OCI-M2 (cell line): ENCODE results near the gene MAT2A.
"Not testable (repeated sequence)": the region's sequence is repeated elsewhere in the genome, so short reads cannot be mapped to it uniquely, and the experiment has no call there.

Source experiments
- DNase-seq: peaks from one replicate; lab custom pipeline; 2025; ENCODE audit not compliant: unreplicated experiment; lab: John Stamatoyannopoulos, UW

The MAT2A gene

DNA sequence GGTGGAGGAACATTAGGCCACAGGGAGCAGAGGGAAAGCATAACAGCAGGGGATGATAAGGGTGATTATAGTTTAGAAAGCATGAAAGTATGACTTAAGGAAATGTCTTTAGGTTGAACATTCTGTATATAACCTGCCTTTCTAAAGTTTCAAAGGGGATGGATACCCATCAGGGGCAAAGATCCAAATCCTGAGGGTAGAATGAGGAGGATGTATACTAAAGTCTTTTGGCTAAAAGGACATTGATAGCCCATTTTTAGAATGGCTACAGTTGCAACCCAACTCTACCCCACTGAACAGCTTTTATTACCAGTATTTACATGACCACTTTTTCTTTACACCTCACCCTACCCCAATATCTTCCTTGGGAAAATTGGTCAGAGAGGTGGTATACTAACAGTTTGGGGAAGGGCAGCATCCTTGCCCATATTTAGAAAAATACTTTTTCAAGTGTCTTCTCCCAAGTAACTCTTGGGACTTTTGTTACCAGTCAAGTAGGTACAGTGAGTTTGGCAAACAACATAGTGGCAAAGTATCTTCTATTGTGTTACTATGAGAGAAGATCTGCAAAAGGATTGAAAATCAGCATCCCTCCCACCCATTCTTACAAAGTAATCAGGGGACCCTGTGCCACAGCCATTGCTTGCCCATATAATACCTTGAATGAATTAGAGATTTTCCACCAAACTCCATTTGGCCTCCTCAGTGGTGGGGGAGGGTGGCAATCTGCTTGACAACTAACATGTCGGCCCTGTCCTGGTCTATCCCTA, 8.3 kb downstream of the MAT2A start:
- no peak for DNase-seq

DNA sequence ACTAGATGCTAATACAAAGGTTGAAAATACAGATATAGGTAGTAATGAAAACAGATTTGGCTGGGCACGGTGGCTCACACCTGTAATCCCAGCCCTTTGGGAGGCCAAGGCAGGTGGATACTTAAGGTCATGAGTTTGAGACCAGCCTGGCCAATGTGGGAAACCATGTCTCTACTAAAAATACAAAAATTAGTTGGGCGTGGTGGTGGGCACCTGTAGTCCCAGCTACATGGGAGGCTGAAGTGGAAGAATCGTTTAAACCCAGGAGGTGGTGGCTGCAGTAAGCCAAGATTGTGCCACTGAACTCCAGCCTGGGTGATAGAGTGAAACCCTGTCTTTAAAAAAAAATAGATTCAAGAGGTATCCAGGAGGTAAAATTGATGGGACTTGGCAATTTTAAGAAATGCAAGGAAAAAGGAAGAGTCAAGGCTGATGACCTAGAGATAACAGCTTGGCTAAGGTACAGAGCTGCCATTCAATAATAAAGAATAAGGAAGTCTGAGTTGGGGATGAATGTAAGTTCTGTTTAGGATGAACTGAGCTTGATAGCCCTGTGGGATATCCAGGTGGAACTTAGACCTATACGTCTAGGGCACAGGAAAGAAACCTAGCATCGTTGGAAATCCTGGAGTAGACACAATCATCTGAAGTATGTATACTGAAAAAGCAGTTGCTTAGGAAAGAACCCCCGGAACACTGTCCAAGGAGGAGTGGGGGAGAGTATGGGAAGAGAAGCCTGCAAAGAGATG, 9.1 kb downstream of the MAT2A start:
- no peak for DNase-seq

DNA sequence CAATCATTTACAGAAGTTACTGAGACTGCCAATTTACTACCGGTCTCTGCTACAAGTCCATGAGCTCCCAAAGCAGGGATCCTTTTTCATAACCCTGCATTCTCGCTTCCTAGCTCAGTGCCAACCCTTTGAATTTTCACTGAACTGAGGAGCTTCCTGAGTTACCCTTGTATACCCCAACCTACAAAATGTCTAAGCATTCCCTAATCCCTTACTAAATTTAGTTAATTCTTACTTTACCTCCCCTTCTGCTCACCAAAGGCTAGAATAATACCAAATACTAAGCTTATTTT, 9.6 kb downstream of the MAT2A start:
- DNase-seq, result no peak

DNA sequence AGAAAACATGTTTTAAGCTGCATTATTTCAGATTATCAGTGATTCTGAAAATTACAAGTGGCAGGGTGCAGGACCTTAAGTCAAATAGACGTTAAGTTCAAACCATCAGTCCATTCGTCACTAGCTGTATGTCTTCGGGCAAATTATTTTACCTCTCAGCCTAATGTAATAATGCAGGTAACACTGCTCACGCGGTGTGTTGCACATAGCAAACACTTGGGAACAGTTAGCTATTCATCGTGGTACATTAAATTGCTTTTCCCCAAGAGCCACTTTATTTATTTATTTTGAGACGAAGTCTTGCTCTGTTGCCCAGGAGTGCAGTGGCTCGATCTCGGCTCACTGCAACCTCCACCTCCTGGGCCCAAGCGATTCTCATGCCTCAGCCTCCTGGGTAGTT, 10.1 kb downstream of the MAT2A start:
- no peak for DNase-seq

DNA sequence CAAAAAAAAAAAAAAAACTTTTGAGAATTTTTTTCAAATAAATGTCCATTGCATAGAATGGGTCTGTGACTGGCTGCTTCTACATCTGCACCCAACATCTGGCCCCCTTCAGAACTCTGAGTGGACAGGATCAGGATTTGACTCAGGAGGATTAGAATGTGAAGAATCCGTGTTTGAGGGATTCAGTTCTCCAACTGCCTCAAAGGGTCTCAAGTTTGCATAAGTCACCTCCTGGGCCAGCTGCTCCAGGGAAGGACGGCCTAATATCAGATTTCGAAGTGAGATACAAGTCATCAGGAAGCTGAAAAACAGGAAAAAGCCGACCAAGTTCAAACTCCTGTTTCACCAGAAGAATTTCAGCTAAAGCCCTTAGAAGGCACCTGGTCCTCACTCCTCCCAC, 10.9 kb downstream of the MAT2A start:
- DNase-seq, result no peak

DNA sequence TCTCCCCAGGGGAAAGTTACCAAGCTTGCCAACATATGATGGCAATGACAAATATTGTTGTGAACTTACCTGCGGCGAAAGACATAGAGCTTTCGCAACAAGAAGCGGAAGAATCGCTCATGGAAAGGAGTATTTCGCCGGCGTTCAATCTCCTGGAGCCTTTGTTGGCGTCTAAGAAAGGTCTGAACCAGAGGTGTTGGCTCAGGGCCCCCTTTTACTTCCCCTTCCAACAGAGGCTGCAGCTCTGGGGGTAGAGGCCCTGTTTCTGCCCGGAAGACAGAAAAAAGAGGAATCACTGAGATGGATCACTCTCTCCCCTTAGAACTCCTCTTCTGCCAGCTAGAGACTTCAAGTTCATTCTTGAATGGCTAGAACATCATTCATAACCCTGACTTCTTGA, 11.5 kb downstream of the MAT2A start:
- no peak for DNase-seq

DNA sequence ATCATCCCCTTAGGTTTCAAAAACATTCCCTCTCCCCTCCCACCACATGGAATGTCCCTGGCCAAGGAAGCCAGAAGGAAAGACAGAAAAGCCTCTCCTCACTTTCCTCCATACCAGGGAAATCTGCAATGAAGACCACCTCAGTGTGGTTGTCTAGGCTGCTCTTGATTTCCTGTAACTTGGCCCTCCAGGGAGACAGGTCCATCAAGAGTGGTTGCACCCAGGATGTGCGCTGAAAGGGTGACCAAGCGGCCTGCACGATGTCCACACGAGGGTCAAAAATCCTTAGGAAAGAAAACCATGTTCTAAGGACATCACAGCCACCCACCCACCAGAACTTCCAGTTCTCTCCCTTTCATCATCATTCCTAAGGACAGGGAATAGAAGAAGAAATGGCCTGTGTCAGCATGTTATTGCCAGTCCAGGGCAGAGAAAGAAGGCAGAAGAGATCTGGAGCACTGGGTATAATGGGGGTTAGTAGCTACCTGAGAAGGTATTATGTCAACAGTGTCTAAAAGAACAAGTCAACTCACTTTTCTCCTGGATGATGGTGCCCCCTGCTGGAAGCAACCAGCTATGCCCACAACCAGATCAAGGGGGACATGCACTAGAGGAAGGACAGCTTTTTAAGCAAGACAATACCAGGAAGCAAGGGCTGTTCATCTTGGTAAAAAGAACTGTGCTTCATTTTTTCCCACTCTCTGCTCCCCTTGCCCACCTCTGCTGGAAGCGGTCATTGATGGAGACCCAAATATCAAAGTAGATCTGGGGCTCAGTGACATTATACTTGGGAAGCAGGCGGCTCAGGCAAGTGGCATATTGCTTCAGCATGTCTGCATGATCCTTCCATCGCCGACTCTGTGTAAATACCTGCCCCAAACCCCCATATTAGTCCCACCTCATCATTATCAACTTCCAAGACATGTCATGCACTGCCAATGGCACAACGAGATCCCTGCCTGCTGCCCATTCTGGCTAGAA, 13.0 kb downstream of the MAT2A start:
- no peak for DNase-seq

DNA sequence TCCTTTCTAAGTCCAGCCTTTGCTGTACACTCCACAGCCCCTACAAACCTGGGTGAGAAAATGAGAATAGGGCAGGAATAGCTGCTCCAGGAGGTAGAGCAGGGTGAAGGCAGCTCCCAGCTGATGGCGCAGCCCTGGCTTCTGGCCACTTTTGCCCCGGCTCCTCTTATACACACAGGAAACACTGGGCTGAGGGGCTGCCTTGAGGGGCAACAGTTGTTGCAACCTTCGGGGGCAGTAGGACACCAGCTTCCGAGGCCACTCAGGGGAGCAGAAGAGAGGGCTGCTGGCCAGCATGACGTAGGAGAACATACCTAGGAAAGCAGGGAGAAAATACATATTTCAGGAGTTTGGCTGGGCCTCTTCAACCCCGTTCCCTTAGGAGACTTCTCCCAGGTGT, 14.2 kb downstream of the MAT2A start:
- no peak for DNase-seq

DNA sequence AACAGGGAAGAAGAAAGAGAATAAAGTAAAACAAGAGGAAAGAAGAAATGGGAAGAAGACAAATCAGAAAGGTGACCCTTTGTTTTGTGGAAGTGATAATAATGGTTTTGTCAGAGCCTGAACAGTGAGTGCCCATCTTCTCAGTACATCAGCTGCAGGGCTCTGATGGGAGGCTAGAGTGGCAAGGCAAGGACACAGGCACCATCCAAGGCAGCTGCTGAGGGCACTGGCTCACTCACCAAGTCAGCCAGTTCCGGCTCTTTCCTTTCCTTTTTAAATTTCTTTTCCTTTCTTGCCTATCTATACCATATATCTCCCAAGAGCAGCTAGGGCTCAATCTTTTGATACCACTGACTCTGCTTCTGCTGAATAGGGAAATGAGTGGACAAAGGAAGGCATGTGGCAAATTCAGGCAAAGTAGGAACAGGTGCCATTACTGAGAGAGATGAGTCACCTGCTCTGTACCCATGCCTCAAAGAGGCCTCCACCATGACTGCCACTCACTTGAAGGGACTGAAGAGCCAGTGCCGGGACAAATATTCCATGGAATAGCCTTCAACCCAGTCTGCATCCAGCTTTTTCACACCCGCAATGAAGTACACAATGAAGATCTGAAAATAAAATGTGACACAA, 16.1 kb downstream of the MAT2A start:
- DNase-seq, result no peak

DNA sequence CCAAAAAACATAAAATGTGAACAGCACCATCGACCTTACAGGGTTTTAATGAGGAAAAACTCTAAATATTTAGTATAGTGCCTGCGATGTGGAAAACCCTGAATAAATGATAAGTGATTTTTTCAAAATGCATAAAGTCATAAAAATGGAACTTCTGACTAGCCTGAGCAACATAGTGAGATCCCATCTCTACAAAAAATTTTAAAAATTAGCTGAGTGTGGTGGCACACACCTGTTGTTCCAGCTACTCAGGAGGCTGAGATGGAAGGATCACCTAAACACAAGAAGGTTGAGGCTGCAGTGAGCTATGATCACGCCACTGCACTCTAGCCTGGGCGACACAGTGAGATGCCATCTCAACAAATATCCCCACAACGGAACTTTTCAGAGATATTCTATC, 18.2 kb downstream of the MAT2A start:
- no peak for DNase-seq

DNA sequence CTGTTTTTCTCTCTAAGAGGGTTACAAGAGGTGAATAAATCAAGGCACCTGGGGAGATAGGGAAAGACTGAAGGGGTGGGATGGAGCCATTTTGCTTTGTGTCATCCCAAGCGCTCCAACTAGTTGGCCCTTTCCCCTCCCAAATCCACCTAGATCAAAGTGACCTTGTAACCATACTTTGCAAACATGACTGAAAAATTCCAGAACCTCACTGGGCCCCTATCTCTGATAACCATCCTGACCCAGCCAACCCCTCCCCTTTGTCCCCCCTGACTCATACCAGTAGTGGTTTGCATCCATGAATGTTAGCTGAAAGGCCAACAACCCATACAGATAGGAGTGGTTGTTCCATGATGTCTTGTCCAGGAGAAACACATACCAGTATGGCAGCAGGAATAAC, 19.2 kb downstream of the MAT2A start:
- no peak for DNase-seq

DNA sequence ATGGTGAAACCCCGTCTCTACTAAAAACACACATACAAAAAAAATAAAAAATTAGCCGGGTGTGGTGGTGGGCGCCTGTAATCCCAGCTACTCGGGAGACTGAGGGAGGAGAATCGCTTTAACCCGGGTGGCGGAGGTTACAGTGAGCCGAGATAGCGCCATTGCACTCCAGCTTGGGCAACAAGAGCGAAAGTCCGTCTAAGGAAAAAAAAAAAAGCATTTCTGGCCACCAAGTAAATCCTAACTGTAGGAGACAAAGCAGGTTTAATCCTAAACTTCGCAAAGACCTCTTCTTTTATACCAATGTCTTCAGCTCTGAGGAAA, 21.4 kb downstream of the MAT2A start:
- not testable (repeated sequence) for DNase-seq

DNA sequence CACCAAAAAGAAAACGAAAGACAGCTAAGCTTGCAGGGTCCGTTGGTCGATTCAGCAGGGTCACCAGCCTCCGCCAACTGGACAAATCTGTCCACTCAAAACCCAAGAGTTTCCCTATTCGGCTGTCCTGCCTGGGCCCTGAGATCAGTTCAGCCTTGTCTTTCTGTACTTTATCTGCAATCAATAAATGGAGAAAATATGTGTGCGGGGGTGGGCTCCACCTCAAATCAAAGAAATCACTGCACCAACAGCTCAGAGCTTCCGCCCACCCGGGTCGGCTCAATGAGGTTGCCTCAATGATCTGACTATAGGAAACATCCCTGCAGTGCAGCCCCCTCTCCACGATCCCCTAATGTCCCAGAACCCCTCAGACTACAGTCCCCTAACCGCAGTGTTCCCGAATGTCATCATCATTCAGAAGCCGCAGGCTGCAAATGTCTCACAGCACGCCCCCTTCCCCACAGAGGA, 21.9 kb downstream of the MAT2A start:
- no peak for DNase-seq

DNA sequence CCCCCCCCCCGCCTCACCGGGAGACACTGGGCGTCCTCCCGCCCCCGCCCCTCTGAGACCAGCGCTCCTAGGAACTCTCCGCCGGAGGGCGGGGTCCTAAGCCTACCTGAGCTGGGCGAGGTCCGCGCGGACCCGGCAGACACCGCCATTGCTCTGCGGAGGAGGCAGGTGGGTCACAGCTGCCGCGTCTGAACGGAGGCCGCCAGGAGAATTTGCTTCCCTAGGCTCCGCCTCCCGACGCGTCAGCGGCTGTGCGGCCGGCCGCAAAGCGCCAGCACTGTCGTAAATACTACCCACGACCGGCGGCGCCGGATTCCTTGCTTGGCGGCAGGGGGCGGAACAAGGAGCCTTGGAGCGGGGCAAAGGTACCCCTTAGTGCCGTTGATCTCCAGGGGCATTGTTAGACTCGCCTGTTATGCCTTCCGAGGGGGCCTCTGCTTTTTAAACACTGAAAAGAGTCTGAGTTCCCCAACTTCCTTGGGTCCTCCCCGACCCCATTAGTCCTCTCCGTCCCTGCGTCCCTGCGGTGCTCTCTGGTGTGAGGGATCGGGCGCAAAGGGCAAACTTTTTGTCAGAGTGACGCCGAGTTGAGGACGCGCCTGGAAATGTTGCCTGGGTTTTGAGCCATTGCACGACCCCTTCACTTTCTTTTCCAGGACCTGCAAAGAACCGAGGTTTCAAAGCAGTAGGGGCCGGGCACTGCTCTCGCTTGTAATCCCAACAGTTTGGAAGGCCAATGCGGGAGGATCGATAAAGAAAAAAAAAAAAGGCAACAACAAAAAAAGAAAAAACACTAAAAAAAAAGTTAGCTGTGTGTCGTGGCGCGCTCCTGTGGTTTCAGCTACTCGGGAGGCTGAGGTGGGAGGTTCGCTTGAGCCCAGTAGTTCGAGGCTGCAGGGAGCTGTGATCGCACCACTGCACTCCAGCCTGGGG, 22.6 kb downstream of the MAT2A start, which contains the start of gene GGCX:
Gene GGCX (minus strand): TSS at position 214 of the 933 bp plus-strand sequence. CDS start 65 bp downstream, at position 149.
- peak; percentile 58 for DNase-seq

DNA sequence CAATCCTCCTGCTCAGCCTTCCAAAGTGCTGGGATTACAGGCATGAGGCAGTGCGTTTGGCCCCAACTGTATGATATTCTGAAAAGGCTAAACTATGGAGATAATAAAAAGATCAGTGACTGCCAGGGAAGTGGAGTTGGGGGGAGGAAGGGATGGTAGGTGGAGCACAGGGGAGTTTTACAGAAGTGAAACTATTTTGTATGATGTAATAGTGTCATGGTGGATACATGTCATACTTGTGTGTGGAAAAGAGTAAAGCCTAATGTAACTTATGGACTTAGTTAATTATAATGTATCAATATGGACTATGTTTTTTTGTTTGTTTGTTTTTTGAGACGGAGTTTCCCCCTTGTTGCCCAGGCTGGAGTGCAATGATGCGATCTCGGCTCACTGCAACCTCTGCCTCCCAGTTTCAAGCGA, 25.2 kb downstream of the MAT2A start:
- no peak for DNase-seq

DNA sequence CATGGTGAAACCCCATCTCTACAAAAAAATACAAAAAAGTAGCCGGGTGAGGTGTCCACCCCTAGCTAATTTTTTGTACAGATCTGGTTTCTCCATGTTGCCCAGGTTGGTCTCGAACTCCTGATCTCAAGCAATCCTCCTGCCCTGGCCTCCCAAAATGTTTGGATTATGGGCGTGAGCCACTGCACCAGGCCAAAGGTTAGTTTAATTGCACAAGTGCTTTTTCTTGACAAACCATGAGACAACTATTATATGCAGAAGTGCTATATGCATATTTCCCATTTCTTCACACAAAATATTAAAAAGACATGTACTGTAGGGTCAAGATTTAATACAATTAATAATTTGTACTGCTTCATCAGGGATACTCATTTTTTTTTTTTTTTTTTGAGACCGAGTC, 27.3 kb downstream of the MAT2A start:
- DNase-seq, result no peak

DNA sequence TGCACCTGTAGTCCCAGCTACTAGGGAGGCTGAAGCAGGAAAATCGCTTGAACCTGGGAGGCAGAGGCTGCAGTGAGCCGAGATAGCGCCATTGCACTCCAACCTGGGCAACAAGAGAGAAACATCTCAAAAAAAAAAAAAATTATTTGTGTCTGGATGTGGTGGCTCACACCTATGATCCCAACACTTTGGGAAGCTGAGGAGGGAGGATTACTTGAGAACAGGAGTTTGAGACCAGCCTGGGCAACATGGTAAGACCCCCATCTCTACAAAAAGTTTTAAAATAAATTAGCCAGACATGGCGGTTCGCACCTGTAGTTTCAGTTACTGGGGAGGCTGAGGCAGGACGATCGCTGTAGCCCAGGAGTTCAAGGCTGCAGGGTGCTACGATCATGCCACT, 36.8 kb downstream of the MAT2A start:
- no peak for DNase-seq

DNA sequence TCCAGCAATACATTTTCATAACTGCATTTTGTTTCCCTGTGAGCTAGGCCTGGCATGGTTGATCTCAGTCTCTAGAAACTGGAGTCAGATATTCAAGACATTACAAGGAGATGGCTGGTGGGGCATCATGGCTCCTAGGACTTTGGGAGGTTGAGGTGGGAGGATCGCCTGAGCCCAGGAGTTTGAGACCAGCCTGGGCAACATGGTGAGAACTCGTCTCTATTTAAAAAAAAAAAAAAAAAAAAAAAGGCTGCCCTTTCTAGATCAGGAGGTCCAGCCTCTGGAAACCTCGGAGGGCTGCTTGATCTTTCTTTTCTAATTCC, 38.1 kb downstream of the MAT2A start:
- no peak for DNase-seq

DNA sequence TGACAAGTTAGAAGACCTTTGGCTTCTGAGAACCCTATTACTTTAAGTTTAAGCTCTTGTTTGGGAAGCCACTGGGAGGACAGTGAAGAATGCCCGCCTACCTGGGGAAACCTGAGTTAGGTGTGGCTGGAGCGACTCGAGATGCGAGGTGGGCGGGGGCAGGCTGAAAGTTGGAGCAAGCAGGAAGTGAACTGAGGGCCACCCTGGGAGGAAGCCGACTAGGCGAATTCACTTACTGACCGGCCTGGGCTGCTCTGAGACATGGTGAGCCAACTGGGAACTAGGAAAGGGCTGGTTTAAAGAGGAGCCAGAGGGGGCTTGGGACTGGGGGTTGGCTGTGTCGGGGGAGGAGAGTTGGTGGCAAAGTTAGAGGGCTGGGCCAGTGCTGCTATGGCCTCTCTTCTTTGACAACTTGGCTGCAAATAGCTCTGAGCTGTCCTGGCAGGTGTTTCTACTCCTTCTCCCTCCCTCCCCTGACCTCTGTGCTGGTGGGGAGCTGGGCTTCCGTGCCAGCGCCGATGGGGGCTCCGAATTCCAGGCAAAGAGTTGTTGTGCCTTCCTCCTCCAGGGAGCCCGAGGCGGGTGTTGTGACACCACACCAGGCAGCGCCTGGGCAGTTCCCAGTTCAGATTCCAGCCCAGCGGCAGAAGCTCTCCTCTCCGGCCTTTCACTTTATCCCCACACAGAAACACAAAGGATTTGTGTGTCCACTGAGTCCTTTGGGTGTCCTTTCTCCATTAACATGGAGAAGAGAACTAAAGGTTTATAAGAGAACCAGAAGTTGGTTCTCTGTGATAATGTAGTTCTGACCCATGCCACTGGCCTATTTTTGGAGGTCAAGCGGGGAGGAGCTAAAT, 38.6 kb downstream of the MAT2A start, which contains the start of gene VAMP8:
Gene VAMP8 (plus strand): TSS at position 201 of the 857 bp plus-strand sequence. CDS start 61 bp downstream, at position 262.
- DNase-seq, result no peak
